GM18499 (cell line): ENCODE results near the gene KCNQ2.

Source experiments
- ATAC-seq: cut with Tn5 transposase; IDR thresholded peaks from one replicate; pipeline ENCODE4 v1.9.1; 2021; ENCODE audit warnings: moderate number of reproducible peaks; ENCODE audit not compliant: insufficient read depth, unreplicated experiment

KCNQ2 gene

DNA sequence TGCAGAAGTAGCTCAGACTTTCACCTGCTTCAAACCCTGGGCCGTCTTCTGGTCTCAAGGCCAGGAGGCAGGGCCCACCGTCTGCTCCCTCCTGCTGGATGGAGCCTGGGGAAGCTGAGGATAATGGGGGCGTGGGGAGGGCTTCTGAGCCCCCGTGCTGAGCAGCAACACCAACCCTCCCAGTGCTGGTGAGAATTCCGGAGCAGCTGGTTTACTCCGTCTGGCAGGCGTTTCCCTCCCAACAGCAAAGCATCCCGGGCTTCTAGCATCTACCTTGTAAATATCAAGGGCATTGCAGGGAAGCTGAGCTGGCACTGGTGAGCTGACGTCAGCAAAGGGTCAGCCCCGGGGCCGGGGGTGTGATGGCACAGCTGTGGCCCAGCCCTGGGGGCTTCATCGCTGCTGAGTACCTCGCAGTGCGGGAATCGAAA, 94.5 kb downstream of the KCNQ2 start:
- ATAC-seq = no peak

DNA sequence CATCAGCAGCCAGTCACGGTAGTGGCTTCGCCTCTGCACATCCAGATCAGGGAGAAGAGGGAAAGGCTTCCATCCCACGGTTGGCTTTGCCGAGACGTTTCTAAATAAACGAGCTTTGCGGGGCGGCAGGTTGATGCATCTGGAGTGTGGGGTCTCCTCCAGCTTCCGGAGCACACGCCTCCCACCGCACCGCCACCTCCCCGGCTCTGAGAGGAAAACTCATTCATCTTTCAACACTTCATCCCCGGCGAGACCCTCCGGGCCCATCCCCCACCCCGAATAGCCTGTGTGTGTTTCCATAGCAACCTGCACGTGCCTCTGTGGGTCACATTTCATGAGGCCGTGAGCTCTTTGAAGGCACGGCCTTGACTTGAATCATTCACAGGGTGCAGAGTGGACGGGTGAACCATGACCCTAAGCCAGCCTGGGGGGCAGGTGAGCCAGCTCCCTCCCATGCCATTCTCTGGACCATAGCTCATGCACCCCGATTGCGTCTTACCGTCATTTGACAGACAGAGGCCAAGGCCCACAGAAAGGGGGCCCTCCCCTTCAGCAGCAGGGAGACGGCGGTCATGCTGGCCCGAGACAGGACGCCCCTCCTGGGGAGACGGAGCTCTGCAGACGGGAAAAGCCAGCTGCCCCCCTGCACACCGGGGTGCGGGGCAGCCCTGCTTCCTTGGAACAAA, 95.1 kb downstream of the KCNQ2 start:
- no peak for ATAC-seq

DNA sequence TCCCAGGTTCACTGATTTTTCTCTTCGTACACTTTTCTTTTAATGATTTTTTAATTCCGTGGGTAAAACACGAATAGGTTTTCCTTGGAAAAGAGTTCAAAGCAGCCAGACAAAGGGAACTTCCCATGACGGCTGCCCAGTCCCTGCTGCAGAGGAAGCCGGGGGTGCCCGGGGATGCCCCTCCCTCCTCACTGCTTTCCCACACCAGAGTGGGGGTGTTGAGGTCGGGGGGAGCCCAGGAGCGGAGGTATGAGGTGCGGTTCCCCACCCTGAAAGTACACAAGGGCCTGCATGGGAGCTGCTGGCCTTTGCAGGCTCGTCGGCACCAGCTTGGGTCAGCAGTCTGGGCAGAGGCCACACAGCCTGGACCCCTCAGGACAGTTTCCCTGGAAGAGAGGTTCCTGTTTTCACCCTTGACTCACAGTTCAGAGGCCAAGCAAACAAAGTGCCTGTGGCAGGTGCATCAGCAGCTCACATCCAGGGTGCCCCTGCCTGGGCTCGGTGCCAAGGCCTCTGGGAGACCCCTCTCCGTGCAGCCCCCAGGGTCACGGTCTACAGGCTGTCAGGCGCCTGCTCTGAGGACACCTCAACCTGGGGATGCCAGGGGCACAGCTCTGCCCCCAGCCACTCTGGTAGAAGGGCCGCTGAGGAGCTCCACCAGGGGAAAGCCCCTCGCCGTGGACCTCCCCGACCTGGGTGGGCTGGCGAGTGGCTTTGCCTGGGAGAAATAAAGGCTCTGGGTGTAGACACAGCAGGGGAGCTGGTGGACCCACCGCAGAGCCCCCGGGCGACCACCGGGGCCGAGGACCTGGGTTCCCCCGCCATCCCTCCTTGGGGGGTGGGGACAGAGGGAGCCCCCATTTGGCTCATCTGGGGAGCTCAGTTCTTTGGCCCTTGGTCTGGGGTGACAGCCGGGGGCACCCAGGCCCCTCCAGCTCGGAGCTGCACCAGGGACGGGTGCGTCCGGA, 95.9 kb downstream of the KCNQ2 start:
- no peak for ATAC-seq

DNA sequence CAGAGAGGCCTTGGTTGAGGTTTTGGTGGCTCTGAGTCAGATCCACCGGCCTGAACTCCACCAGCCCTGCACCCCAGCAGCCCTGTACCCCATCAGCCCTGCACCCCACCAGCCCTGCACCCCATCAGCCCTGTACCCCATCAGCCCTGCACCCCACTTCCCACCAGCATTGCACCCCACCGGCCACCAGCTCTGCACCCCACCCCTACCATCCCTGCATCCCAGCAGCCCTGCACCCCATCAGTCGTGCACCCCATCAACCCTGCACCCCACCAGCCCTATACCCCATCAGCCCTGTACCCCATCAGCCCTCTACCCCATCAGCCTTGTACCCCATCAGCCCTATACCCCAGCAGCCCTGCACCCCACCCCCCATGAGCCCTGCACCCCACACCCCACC, 97.0 kb downstream of the KCNQ2 start:
- no peak for ATAC-seq

DNA sequence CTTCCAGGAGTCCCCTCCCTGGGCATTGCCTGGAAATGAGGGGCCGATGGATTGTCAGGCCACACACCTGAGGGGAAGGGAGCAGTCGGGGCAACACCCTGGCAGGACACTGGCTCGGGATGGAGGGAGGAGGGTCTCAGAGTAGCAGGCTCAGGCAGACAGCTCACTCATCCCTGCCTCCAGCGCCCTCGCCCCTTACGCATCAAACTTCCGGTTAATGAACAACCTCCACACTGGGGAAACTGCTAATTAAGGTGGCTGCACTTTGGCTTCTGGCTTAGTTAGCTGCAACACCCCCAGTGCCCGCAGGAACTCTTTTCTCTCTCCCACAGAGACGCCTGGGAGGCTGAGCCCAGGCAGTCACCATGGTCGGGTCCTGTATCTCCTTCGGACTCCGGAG, 98.0 kb downstream of the KCNQ2 start:
- ATAC-seq = no peak

DNA sequence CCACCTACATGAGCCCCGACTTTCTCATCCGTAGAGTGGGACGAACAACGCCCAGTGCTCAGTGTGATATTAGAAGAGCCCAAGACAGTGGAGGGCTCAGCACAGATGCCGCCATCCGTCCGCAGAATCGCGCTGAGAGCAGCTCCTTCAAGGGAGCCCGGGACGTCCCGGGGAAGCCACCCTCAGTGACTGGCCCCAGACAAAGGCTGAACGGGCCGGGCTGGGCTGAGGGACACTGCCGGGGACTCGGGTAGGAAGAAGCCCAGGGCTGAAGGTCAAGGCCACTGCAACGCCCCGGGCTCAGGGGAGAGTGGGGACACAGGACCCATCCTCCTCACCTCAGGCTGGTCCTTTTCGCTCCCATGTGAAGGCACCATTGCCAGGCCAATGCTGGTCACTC, 98.5 kb downstream of the KCNQ2 start:
- no peak for ATAC-seq

DNA sequence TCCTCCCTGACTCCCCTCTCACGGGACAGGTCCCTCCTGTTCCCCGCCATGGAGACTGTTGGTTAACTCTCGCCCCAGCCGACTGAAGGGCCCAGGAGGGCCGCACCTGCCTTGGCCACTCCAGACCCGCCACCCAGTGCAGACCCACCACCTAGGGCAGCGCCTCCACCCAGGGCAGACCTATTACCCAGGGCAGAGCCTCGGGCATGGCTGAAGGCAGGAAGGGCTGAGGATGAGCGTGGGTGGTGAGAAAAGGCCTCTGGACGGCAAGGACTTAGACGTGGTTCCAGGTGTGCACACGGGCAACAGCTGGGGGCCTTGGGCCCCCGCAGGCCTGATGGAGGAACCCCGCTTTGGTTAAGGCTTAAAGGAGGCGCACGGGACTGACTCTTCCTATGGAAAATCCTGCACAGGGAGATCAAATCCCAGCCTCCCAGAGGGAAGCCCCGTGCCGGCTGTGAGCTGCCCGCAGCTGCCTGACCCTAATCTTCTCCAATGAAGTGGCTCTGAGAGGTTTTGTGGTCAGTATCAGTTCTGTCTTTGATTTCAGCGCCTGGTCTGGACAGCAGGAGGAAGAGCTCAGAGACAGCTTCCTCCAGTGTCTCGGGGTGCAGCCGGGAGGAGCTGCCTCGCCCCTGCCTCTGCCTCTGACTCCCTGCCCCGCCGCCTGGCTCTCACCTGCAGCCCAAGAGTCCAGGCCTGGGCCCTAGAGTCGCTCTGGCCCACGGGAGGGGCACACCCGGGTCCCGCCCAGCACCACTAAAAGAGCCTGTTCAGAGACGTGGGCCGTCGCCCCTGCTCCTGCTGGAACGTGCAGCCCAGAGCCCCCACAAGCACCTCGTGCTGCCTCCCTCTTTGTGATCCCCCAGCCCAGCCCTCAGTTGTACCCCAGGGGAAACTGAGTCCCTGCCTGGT, 99.2 kb downstream of the KCNQ2 start:
- ATAC-seq = no peak

DNA sequence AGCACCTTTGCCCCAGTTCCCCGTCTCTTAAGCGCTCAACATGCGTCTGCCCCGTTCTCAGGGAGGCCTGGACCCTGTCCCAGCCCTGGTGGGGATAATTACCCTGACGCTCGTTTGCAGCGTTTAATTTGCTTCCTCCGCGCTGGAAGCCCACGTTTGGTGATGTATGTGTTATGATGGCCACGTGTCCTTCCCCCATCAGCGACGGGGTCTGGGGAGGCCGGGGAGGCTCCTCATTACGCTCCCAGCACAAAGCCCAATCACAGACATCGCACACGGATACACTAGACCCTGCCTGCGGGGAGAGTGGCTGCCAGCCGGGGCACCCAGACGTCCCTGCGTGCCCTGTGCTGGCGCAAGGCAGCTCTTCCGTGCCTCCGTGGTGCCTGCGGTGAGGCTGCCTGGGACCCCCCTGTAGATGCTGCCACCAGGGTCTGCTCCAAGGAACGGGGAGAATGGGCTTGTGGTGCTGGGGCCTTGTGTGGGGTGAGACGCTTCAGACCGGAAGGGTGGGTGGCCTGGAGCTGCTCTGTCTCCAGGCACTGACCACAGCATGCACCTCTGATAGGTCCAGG, 101.1 kb downstream of the KCNQ2 start:
- no peak for ATAC-seq

DNA sequence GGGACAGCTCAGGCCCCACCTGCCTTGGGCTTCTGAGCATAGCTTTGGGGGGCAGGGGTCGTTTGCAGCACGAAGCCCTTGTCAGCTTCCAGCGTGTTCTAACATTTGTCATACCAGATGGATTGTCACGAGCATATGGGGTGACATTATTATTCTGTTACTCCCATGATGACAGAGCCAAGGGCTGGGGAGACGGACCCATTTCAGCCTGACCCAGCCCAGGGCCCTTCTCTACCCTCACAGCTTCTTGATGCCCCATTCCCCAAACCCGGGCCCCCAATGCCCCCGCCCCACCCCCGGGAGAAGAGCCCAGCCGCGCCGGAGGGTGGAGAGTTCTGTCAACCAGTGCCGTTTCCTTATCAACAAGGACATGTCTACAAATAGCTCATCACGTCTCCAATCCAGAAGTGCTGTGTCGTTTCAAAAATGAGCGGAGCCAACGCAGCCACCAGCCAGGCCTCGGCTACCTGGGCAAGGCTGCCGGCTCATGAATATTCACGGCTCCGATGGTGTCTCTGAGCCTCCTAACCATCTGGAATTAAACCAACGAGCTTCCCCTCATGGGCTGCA, 101.8 kb downstream of the KCNQ2 start:
- no peak for ATAC-seq

DNA sequence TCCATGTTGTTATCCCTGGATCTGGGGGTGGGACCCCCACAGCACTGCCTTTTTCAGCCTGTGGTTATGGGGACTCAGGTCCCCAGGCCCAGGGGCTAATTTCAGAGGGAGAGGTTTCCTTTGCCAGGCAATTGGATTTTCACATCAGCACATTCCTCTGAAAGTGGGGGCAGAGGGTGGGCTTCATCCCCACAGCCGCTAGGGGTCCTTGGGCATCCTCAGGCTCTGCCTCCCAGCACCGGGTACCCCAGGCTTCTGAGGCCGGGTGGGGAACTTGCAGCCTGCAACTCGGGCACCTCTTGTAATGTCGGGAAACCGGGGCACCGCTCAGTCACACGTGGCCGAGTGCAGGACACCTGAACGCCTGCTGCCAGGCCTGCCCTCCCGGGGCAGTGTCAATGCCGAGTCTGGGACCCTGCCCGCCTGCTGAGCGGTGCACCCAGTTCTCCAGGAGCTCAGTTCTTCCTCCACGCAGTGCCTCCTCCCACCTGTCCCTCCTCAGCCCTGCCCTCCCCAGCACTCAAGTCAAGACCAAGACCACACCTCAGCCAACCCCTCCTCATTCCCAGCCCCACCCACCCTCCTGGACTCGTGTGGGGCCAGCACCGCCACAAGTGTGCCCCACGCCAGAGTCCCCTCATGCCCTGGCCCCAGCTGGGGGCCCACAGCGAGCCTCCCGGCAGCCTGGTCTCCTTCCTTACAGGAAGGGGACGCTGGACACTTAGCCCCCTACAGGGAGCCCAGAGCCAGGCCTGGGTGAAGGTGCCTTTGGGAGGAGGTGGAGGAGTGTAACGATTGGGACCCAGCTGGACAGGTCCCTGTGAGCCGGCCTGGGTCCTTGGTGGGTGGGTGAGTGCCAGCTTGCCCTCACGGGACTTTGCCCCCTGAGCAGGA, 102.5 kb downstream of the KCNQ2 start:
- ATAC-seq = no peak

DNA sequence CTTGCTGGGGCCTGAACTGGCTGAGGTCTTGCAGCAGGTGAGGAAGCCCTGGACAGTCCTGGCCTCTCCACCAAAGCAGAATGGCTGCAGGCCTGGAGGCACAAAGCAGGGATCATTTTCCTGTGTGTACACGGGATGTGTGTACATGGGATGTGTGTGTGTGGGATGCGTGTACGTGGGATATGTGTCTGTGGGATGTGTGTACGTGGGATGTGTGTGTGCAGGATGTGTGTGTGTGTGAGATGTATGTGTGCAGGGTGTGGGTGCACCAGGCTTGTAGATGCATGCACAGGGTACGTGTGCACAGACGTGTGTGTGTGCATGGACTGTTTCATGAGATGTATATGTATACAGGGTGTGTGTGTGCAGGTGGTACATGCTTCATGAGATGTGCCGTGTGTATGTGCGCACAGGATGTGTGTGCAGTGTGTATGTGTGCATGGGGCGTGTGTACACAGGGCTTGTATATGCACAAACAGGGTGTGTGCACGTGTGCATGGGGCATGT, 103.4 kb downstream of the KCNQ2 start:
- ATAC-seq = no peak

DNA sequence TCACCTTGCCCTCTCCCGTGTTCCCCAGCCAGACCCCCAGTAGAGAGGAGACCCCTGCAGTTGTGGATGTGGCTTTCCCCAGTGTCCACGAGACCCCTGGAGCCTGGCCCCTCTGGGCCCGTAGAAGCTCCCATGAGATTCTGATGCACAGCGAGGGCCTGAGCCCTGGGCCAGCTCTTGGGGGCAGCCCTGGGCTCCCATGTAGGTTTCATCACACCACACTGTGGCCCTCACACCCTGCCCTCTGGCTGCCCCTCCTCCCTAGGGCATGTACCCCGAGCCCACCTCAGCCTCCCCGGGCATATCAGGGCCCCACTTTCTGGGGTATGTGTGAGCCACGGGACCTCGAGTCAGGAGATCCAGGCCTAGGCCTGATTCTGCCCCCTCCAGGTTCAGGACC, 104.3 kb downstream of the KCNQ2 start:
- ATAC-seq = no peak

DNA sequence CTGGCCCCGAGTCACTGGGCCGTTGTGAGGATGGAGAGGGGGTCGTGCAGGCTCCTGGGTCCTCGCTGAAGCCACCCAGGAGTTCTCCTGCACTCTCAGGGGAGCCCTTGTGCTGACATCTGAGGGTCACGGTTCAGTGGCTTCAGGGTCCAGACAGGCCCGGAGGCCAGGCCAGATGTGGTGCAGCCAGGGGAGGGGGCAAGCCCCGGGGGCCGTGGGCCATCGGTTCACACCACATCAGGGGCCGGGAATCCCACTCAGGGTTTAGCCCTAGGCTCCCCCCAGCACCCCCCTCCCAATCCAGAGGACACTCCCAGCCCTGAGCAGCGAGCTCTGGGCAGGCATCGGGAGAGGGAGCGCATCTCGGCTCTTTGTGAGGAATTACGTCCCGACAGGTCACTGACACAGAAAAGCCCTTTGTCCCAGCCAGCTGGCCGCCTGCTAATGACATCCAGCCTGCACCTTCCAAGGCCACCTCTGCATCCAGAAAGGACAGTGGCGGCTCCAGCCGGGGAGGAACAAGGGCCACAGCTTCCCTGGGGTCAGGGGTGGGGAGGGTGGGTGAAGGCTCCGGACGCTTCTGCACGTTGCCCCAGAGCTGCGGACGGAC, 104.9 kb downstream of the KCNQ2 start:
- no peak for ATAC-seq

DNA sequence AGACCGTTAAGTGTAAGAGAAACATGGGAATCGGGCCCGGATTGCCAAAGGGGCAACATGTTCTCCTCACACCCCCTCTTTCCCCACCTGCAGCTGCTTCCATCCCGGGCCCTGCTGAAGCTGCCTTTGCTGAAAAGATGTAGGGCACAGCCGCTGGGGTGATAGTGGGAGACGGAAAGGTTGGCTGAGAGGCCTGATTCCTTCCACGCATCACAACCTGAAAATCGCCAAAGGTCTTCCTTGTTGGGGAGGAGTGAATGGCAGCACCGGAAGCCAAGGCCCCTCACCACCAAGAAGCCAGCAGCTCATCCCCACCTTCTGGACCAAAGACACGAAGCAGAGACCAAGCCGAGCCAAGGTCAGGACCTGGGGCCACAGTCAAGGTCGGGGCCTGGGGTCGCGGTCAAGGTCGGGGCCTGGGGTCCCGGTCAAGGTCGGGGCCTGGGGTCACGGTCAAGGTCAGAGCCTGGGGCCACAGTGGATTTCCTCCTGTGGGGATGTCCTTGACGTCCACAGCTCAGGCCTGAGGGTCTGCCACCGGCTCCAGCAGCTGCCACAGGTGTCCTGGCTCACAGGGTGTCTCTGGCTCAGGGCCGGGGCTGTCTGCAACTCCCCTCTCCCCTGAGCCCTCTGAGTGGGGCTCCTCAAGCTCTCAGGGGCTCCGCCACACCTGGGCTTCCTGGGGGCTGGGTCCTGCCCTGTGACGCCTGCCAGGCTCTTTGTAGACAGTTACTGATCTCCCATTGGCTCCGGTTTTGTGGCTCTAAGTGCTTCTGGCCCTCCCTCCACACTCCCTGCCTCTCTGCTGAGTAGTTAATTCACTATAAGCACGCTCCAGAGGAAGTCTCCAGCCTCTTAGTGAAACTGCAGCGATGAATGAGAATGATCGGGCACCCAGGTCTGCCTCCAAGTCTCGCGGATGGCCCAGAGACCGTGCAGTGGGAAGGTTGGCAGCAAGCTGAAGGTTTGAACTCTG, 105.8 kb downstream of the KCNQ2 start:
- ATAC-seq = no peak

DNA sequence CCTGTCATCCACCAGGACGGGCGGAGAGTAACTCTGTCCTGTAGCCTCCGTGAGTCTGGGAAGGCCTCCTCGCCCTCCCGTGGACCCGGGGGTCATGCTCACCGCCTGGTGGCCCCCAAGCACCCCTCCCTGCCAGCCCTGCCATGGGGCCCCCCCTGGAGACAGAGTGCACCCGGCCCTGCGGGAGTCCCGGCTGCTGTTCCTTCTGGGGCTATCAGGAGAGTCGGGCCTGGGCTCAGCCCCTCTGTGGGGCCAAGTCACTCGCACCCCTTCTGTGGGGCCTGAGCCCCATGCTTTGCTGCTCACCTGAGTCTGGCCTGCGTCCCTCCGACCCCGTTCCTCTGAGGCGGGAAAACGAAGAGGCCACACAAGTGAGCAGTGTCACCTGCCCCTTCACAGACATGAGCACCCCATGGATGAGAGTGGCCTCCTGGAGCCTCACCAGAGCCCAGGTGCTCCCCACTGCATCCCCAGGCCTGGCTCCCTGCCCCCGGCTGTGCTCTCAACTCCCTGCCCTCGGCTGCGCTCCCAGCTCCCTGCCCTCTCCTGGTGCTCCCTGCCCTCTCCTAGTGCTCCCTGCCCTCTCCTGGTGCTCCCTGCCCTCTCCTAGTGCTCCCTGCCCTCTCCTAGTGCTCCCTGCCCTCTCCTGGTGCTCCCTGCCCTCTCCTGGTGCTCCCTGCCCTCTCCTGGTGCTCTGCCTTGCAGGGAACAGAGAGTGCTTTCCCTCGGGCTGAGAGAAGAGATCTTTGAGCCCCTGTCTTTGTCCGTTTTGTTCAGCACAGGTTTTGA, 106.7 kb downstream of the KCNQ2 start:
- ATAC-seq = no peak

DNA sequence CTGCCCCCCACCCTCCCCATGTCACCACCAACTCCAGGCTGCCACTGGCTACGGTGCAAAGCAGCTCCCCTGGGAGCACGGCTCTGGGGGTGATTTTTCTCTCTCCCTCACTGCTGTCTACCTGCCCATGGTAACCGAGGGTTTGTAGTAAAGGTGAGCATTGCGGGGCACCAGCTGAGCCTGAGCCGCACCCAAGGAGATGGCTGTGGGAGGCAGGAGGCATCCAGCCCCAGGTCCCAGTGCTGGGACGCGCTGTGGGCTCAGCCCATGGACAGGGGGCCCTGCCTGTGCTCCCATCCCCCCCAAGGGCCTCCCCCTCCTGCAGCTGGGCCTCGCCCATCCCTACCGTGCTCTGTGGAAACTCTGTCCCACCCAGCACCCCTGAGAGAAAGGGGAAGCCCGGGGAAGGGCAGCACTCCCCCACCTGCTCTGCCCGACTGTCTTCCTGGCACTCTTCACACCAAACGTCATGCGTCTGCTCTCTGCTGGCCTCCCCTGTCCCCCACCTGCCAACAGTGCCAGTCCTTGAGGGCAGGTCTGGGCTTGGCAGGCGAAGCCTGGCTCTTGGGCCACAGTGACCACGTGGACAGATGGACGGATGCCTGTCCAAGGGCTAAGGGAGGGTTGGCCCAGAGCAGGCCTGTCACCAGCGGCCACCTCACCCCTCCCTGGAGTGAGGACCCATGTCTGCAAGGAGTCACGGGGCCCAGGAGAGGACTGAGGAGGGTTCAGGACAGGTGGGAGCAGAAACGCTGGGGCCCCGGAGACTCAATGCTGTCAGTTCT, 107.5 kb downstream of the KCNQ2 start:
- no peak for ATAC-seq
